ENCODE measurements around the gene NUDT1.
A peak's percentile ranks its signal among the peaks of the same experiment; 100 is the strongest.

Gene NUDT1

GRCh38 chr7:2232766-2233520 is 9.1 kb upstream of the NUDT1 start, which contains the start of gene MAD1L1 (continued):
- TF ChIP-seq, protein P1, sequence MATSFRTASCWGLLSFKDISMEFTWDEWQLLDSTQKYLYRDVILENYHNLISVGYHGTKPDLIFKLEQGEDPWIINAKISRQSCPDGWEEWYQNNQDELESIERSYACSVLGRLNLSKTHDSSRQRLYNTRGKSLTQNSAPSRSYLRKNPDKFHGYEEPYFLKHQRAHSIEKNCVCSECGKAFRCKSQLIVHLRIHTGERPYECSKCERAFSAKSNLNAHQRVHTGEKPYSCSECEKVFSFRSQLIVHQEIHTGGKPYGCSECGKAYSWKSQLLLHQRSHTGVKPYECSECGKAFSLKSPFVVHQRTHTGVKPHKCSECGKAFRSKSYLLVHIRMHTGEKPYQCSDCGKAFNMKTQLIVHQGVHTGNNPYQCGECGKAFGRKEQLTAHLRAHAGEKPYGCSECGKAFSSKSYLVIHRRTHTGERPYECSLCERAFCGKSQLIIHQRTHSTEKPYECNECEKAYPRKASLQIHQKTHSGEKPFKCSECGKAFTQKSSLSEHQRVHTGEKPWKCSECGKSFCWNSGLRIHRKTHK (tag by site-specific recombination; IDR thresholded peaks at IDR 0.05), result no peak
- no peak for TF ChIP-seq RBAK (tag by site-specific recombination; IDR thresholded peaks at IDR 0.05)
- TF ChIP-seq ZBTB8A (tag by site-specific recombination; IDR thresholded peaks at IDR 0.05), result 0 out of 2 replicates have a peak, but pooled peaks have one; percentile 10
- TF ChIP-seq ZNF530 (tag by site-specific recombination; IDR thresholded peaks at IDR 0.05; ENCODE audit: low read depth), result peak; percentile 99
- TF ChIP-seq ZNF692 (tag by site-specific recombination; IDR thresholded peaks at IDR 0.05), result peak; percentile 63; the same call in 1 of the 2 replicates
- TF ChIP-seq ZNF114 (tag by site-specific recombination; IDR thresholded peaks at IDR 0.05), result no peak
- 0 out of 2 replicates have a peak, but pooled peaks have one; percentile 13 for TF ChIP-seq KLF10 (tag by site-specific recombination; IDR thresholded peaks at IDR 0.05)
- TF ChIP-seq ZFP37 (tag by site-specific recombination; IDR thresholded peaks at IDR 0.05), result peak; percentile 61; the same call in 1 of the 2 replicates
- peak; percentile 93 for TF ChIP-seq IKZF3 (tag by site-specific recombination; IDR thresholded peaks at IDR 0.05)
- TF ChIP-seq KLF16 (tag by site-specific recombination; IDR thresholded peaks at IDR 0.05), result peak; percentile 72
- 0 out of 2 replicates have a peak, but pooled peaks have one; percentile 6 for TF ChIP-seq ZNF184 (tag by site-specific recombination; IDR thresholded peaks at IDR 0.05)
- peak; percentile 62; the same call in 1 of the 2 replicates for TF ChIP-seq ZNF341 (tag by site-specific recombination; IDR thresholded peaks at IDR 0.05; ENCODE audit: low read depth)
- TF ChIP-seq ZNF423 (tag by site-specific recombination; IDR thresholded peaks at IDR 0.05), result peak; percentile 93
- peak; percentile 75 for TF ChIP-seq ZXDB (tag by site-specific recombination; IDR thresholded peaks at IDR 0.05)
- TF ChIP-seq, protein P2, sequence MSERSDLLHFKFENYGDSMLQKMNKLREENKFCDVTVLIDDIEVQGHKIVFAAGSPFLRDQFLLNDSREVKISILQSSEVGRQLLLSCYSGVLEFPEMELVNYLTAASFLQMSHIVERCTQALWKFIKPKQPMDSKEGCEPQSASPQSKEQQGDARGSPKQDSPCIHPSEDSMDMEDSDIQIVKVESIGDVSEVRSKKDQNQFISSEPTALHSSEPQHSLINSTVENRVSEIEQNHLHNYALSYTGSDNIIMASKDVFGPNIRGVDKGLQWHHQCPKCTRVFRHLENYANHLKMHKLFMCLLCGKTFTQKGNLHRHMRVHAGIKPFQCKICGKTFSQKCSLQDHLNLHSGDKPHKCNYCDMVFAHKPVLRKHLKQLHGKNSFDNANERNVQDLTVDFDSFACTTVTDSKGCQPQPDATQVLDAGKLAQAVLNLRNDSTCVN (tag by site-specific recombination; optimal IDR thresholded peaks at IDR 0.05), result peak; percentile 67
- TF ChIP-seq, protein P3, sequence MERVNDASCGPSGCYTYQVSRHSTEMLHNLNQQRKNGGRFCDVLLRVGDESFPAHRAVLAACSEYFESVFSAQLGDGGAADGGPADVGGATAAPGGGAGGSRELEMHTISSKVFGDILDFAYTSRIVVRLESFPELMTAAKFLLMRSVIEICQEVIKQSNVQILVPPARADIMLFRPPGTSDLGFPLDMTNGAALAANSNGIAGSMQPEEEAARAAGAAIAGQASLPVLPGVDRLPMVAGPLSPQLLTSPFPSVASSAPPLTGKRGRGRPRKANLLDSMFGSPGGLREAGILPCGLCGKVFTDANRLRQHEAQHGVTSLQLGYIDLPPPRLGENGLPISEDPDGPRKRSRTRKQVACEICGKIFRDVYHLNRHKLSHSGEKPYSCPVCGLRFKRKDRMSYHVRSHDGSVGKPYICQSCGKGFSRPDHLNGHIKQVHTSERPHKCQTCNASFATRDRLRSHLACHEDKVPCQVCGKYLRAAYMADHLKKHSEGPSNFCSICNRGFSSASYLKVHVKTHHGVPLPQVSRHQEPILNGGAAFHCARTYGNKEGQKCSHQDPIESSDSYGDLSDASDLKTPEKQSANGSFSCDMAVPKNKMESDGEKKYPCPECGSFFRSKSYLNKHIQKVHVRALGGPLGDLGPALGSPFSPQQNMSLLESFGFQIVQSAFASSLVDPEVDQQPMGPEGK (tag by site-specific recombination; IDR thresholded peaks at IDR 0.05), result peak; percentile 73
- TF ChIP-seq GLIS2 (tag by site-specific recombination; IDR thresholded peaks at IDR 0.05), result peak; percentile 99
- no peak for TF ChIP-seq ZNF521 (tag by site-specific recombination; IDR thresholded peaks at IDR 0.05)
- no peak for TF ChIP-seq ZNF785 (tag by site-specific recombination; IDR thresholded peaks at IDR 0.05)
- peak; percentile 88 for TF ChIP-seq ZNF2 (tag by site-specific recombination; IDR thresholded peaks at IDR 0.05)
- no peak for TF ChIP-seq WT1 (tag by site-specific recombination; IDR thresholded peaks at IDR 0.05)
- peak; percentile 49 for TF ChIP-seq SP7 (tag by site-specific recombination; IDR thresholded peaks at IDR 0.05)
- no peak for TF ChIP-seq ZNF654 (tag by site-specific recombination; IDR thresholded peaks at IDR 0.05; ENCODE audit: low read depth)
- peak; percentile 80 for TF ChIP-seq ZBTB17 (tag by site-specific recombination; IDR thresholded peaks at IDR 0.05)
- TF ChIP-seq KLF8 (tag by site-specific recombination; IDR thresholded peaks at IDR 0.05), result 0 out of 2 replicates have a peak, but pooled peaks have one; percentile 46
- peak; percentile 69; the same call in 1 of the 2 replicates for TF ChIP-seq ZNF629 (tag by site-specific recombination; IDR thresholded peaks at IDR 0.05)
- TF ChIP-seq ZNF24 (tag by site-specific recombination; IDR thresholded peaks at IDR 0.05), result 0 out of 2 replicates have a peak, but pooled peaks have one; percentile 18
- TF ChIP-seq, protein P4, sequence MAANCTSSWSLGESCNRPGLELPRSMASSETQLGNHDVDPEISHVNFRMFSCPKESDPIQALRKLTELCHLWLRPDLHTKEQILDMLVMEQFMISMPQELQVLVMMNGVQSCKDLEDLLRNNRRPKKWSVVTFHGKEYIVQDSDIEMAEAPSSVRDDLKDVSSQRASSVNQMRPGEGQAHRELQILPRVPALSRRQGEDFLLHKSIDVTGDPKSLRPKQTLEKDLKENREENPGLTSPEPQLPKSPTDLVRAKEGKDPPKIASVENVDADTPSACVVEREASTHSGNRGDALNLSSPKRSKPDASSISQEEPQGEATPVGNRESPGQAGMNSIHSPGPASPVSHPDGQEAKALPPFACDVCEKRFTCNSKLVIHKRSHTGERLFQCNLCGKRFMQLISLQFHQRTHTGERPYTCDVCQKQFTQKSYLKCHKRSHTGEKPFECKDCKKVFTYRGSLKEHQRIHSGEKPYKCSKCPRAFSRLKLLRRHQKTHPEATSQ (tag by site-specific recombination; IDR thresholded peaks at IDR 0.05), result peak; percentile 25; the same call in 1 of the 2 replicates
- no peak for TF ChIP-seq ZSCAN16 (tag by site-specific recombination; IDR thresholded peaks at IDR 0.05)
- no peak for TF ChIP-seq SALL2 (tag by site-specific recombination; IDR thresholded peaks at IDR 0.05; ENCODE audit: borderline replicate concordance)
- TF ChIP-seq ZBTB48 (tag by site-specific recombination; IDR thresholded peaks at IDR 0.05), result peak; percentile 82
- 0 out of 2 replicates have a peak, but pooled peaks have one; percentile 58 for TF ChIP-seq ZNF610 (tag by site-specific recombination; IDR thresholded peaks at IDR 0.05; ENCODE audit: borderline replicate concordance)
- TF ChIP-seq ZEB2 (tag by site-specific recombination; IDR thresholded peaks at IDR 0.05), result peak; percentile 68
- peak; percentile 64; the same call in 1 of the 2 replicates for TF ChIP-seq ZNF501 (tag by site-specific recombination; IDR thresholded peaks at IDR 0.05)

Data from HEK293 (cell line).